HG02970 (cell line): ENCODE results near the gene MRPS27.
"Not testable (repeated sequence)": the region's sequence is repeated elsewhere in the genome, so short reads cannot be mapped to it uniquely, and the experiment has no call there.

Experiments used
- ATAC-seq: cut with Tn5 transposase; IDR thresholded peaks from one replicate; pipeline ENCODE4 v1.9.1; 2021; ENCODE audit warnings: mild to moderate bottlenecking, moderate library complexity, moderate number of reproducible peaks; ENCODE audit not compliant: unreplicated experiment, low FRiP score

The MRPS27 gene

DNA sequence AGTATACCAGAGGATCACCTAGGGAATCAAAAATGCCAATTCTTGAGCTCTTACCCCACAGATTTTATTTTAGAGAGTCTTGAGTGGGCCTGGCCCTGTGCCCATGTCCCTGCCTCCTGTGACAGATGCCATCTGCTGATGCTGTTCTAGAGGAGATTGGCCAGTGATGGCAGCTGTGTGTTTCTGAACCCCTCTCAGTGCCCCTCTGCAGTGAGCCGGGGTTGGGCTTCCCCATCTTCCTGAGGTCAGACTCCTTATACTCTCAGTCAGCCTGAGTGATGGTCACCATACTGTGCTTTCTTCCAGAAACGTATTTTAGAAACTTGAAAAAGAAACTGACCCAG is 6.2 kb upstream of the MRPS27 start:
- no peak for ATAC-seq

- ATAC-seq = no peak
Measured at GRCh38 chr5:72325566-72326305, 5.7 kb upstream of the MRPS27 start.

DNA sequence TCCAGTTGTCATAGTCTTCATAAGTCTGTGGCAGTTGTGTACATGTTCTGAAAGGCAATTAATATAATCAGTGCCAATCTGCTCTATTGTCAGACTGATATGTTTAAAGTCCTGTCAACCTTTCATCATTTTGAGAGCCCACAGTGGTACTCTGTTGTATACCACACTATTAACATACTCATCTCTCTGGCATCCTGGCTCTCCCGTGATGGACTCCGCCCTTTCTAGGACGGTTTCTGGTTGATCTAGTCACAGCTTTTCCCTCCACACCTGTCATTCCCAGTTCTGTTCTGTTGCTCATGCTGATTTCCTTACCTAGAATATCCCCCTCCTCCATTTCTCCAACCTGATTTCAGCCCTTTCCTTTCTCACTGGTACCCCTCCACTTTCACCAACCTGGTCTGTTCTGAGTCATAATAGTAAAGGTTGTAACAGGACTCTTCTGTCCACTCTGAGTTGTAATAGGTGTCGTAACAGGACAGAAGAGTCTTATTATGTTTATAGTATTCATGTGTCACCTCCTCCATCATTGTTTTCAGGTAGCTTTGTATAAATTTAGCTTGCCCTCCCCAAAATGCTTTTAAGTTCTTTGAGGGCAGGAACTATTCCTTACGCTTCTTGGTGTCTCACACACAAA is 4.3 kb upstream of the MRPS27 start:
- ATAC-seq = no peak

DNA sequence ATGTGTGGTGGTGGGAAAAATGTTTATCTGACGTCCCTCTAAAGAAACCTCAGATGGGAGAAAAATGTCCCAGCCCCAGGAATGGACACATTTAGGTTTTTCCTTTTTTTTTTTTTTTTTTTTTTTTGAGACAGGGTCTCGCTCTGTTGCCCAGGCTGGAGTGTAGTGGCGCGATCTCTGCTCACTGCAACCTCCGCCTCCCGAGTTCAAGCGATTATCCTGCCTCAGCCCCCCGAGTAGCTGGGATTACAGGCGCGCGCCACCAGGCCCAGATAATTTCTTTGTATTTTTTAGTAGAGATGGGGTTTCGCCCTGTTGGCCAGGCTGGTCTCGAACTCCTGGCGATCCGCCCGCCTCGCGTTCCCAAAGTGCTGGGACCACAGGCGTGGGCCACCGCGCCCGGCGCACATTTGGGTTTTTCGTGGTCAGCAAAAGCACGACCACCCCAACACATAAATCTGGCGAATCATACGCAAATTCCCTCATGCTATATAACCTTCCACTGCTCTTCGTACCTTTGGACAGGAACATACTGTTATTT is 535 bp downstream of the MRPS27 start:
- not testable (repeated sequence) for ATAC-seq

DNA sequence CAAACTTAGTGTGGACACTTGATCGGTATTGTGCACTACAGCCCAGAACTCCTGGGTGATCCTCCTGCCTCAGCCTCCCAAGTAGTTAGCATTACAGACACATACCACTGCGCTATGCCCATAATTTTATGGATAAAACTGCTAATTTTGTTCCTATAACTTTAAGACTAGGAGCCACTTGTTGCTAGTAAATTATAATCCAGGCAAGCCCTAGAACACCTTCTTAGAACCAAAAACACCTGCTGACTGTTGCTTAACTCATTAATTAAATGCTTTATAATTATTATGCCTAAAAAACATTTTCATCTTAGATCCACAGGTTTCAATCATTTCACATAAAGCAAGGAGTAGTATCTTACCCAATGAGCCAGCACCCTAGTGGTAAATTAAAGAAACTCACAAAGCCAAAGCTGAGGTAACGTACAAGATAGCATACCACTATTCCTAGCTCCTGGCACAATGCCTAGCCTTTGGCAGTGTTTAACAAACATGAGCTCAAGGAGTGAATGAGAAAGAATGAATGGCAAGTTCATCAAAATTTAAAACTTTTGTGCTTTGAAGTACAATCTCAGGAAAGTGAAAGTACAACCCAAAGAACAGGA is 5.4 kb downstream of the MRPS27 start:
- ATAC-seq = no peak

DNA sequence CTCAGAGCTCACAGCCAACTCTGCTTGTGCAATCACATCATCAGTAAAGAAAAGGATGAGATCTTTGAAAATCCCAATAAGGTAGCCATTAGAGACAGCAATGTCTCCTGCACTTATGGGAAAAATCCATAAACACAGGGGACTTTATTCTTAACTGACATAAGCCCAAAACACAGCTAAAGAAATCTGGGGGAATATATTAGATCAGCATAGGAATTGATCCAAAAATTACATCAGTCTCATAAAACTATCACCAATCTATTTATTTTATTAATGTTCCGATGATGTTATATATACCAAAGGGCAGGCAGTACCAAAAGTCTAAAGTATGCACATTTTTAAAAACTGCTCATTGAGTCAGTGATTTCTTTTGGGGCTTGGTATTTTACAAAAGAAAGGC is 6.9 kb downstream of the MRPS27 start:
- ATAC-seq = no peak

DNA sequence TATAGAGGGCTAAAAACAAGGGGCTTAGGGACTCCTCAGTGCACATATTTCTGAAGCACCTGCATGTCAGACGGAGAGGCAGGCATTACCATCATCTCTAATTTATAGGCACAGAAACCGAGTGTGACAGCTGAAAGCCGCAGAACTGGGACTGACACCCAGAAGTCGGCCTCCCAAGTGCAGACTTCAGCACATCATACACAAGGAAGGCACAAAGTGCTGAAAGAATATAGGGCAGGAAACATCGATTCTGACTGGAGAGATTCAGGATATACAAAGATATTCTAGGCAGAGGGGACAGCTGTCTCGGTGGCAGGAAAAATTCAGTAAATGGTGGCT is 11.2 kb downstream of the MRPS27 start:
- ATAC-seq = no peak

DNA sequence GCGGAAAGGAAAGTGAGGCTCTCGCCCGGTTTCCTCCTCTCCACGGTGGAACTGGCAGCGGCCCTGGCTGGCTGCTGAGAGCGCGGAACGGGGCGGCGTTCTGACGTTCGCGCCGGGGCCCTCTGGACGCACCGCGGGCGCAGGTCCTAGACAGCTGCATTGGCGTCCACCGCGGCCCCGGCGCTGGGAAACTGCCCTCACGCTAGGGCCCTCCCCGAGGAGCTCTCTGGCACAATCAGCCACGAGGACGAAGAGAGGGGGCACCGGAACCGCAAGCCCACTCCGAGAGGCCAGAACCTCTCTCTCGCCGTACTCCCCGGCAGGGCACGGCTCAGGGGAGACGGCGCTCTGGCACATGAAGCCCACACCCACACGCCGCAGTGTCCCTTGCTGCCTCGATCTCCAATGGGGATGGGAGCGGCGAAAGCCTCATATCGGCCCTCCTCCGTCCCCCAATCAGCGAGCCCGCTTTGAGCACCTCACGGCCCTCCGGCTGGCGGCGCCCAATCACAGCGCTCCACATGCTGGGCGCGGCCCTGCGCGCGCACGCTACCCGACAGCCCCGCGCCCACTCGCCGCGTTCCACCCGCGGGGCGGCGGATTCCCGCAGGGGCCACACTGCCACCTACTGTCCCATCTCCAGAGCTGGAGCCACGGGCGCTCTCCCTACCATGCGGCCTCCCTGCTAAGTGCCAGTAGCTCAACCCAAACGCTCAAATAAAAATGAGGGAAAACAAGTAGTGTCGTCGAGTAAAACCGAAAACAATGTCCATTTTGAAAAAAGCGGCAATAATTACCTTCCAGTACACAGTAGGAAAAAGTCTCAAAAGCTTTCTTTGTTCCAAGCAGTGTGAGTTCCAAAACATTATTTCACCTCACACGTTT is 11.8 kb downstream of the MRPS27 start:
- ATAC-seq = peak; percentile 93

GRCh38 chr5:72307573-72307967 is 12.5 kb downstream of the MRPS27 start:
- ATAC-seq = no peak

- no peak for ATAC-seq
Measured at GRCh38 chr5:72305194-72306142, 14.6 kb downstream of the MRPS27 start.

- no peak for ATAC-seq
Measured at GRCh38 chr5:72302171-72302570, 17.9 kb downstream of the MRPS27 start.

GRCh38 chr5:72301557-72301956 is 18.5 kb downstream of the MRPS27 start:
- no peak for ATAC-seq

DNA sequence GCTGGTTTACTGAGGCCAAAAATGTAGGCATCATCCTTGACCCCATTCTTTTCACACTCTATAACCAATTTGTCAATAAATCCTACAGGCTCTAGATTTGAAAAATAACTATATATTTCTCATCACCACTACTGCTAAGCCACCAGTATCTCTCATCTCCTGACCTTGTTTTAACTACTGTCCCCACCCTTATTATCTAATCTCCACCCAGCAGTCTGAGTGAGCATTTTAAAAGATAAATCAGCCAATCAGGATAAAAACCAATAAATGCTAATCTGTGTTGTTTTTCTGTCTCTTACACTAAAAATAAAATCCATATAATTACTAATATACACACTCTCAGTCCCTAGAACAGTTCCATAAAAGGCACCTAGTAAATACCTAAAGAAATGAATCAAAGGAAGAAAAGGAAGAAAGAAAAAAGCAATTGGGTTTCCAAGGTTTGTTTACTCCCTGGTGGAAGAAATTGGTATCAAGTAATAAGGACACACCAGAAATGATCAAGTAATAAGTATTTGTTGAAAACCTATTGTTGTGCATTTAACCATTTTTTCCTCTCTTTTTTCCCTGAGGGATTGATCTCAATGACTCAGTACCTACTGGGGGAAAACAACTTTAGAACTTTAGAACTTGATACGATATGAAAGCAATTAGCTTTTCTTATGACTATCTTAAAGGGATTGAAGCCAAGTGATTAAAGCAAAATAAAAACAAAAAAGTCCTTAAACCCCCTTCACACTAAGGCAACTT is 19.3 kb downstream of the MRPS27 start:
- no peak for ATAC-seq

DNA sequence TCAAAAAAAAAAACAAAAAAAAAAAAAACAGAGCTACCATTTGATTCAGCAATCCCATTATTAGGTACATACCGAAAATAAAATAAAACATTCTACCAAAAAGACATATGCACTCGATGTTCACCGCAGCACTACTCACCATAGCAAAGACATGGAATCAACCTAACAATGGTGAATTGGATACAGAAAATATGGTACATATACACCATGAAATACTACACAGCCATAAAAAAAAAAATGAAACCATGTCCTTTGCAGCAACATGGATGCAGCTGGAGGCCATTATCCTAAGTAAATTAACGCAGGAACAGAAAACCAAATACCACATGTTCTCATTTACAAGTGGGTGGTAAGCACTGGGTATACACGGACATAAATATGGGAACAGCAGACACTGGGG is 21.3 kb downstream of the MRPS27 start:
- ATAC-seq = no peak

- not testable (repeated sequence) for ATAC-seq
Measured at GRCh38 chr5:72298136-72298535, 21.9 kb downstream of the MRPS27 start.

- no peak for ATAC-seq
Measured at GRCh38 chr5:72296256-72296655, 23.8 kb downstream of the MRPS27 start.

DNA sequence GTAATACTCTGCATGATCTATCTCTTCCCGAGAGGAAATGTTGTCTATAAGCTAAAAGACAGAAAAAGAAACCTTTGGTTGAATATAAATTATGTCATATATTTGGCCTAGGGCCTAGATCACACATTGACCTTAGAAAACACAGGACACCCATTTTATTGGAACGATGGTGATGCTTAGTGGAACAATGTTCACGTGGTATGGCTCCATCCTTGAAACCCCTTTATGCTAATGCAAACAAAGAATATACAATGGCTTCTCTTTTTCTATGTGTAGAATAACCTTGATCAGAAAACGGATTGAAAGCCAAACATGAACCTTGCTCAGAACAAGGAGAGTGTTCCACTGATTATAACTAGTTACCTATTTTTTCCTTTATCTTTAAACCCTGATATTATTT is 24.5 kb downstream of the MRPS27 start:
- no peak for ATAC-seq

DNA sequence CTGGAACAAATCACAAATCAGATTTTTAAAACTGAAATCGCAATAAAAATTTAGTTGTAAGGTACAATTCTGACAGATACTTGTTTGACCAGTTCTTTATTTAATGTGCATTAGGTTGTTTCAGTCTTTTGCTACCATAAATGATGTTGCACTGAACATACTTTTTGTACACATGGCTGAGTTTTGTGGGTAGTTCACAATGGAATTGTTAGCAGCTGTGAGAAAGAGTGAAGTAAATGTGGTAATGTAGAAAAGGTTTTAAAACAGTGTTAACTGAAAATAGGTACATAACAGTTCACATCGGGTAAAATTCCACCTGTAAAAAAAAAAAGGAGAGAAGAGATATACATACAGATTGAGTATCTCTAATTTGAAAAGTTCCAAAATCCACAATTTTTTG is 25.6 kb downstream of the MRPS27 start:
- ATAC-seq = no peak

GRCh38 chr5:72293495-72294055 is 26.5 kb downstream of the MRPS27 start:
- no peak for ATAC-seq
